Upper lobe of left lung (tissue), 4 donors: ENCODE results near the gene FIBCD1.

Source experiments
- POLR2A ChIP-seq, 4 donors: fragments of 450-650 bp; IDR thresholded peaks; one replicate each; pipeline ENCODE4 v1.5.1; 2016 to 2017; ENCODE audit warnings: antibody characterized with exemption in 4 of 4, mild to moderate bottlenecking in 2 of 4
- TF ChIP-seq, protein P1 (sequence below), 6 experiments: fragments of 450-650 bp in 4 of 6; fragments of 200-600 bp in 2 of 6; sonication (generic) in 2 of 6; IDR thresholded peaks; one replicate each; pipeline ENCODE4 v1.5.1; 2016 to 2019; ENCODE audit warnings: antibody characterized with exemption in 6 of 6

DNA sequence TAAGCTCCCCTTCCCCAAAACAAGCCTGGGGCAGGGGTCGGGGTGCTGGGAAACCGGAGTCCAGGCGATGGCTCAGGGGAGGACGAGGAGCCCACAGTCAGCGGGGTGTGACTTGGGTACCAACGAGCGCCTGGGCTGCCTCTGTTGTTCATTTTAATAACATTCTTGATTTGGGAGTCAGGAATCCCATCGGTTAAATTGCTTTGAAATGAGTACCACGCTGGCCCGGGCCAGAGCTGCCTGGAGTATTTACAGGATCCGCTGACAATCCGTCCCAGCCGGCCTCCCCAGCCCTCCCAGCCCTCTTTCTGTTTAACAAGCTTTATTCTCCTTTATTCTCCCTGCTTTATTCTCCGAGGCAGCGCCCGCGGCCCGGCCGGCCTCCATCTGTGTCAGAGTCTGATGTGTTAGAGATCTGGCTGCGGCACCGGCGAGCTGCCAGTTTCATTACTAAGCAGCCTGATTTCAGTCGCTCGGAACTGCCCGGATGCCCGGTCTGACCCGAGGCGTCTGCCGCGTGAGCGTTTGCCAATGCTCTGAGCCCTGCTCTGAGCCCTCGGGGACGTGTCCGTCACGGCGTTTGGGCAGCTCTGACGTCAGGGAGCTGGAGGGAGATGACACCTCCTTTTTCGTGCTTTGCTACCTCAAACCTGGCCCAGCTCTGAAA is 26.0 kb downstream of the FIBCD1 start:
- TF ChIP-seq, protein P1, sequence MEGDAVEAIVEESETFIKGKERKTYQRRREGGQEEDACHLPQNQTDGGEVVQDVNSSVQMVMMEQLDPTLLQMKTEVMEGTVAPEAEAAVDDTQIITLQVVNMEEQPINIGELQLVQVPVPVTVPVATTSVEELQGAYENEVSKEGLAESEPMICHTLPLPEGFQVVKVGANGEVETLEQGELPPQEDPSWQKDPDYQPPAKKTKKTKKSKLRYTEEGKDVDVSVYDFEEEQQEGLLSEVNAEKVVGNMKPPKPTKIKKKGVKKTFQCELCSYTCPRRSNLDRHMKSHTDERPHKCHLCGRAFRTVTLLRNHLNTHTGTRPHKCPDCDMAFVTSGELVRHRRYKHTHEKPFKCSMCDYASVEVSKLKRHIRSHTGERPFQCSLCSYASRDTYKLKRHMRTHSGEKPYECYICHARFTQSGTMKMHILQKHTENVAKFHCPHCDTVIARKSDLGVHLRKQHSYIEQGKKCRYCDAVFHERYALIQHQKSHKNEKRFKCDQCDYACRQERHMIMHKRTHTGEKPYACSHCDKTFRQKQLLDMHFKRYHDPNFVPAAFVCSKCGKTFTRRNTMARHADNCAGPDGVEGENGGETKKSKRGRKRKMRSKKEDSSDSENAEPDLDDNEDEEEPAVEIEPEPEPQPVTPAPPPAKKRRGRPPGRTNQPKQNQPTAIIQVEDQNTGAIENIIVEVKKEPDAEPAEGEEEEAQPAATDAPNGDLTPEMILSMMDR (IDR thresholded peaks at IDR 0.05): no peak
- no peak for TF ChIP-seq POLR2A (IDR thresholded peaks at IDR 0.05)
